Measurements from ENCODE around the gene RBM6. TPM values are rescaled to one million over a fixed set of nuclear protein-coding genes. Genes with fewer than 3 reads are reported as not detected.
A peak's percentile ranks its signal among the peaks of the same experiment; 100 is the strongest.
"Not testable (repeated sequence)": the region's sequence is repeated elsewhere in the genome, so short reads cannot be mapped to it uniquely, and the experiment has no call there.

Gene RBM6
- total RNA-seq, 1 experiment from 2014 or later = 55.9 TPM

DNA sequence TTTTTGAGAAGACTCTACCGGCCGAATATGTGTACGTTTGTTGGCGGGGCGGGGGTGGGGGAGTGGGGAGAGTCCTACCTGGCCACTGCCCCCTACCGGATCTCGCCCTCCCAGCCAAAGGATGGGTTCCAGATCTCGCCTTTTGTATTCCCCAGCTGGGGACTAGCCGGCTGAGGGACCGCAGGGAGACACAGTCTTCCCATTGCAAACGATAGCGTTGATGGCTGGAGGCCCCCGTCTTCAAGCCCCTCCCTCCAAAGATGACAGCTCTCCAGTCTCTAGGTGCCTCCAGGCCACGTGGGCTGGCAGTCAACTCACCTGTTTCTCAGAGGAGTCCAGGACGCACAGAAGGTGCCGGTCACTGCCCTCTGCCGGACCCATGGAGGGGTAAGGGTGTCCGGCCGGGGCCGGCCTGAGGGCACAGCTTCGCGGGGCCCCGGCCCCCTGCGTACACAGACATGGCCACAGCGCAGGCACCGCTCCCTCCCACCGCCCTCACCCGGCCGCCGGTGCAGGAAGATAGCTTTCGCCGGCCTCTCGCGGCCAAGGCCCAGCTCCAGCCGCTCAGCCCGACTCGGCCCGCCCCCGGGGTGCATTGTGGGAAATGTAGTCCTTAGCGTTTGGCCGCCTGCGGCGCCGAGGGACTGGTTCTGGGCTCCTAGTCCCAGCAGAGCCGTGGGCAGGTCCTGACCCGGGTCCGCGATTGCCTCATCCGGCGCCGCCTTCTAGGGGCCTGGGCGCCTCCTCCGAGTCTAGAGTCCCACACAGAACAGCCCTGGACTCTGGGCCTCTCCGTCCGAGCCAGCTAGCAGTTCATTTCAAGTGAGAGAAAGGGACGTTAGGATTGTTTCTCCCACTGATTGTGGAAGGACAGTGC, 10.4 kb upstream of the RBM6 start, which contains the start of gene MON1A:
Gene MON1A (minus strand): TSS at position 521 of the 877 bp plus-strand sequence. CDS start 16,465 bp downstream, outside the sequence.
- Histone ChIP-seq H3K27me3 (replicated peaks; ENCODE audit: insufficient read depth, low read depth, low read length, poor library complexity) (no peaks in the 10 kb centered on the region), H3K4me3 (ENCODE audit: low read depth, low read length, poor library complexity, severe bottlenecking) (peak within 1 kb of the TSS; percentile 79), H3K9me3 (ENCODE audit: low read depth, low read length, poor library complexity, severe bottlenecking) (no peaks in the 10 kb centered on the region), H3K4me1 (ENCODE audit: insufficient read depth, low read length, poor library complexity, severe bottlenecking) (peaks cover 3% of the 10 kb centered on the region), H3K36me3 (ENCODE audit: insufficient read depth, low read length, poor library complexity, severe bottlenecking) (no peaks in the 10 kb centered on the region), H3K27ac (ENCODE audit: low read depth, low read length, poor library complexity, severe bottlenecking) (peak within 1 kb of the TSS; percentile 82)
- TF ChIP-seq CTCF (conservative IDR thresholded peaks at IDR 0.05; ENCODE audit: low read depth, low read length) (no peak), EZH2 (IDR thresholded peaks at IDR 0.05; ENCODE audit: borderline replicate concordance, low read depth, low read length, poor library complexity, severe bottlenecking) (no peak)
- CTCF ChIA-PET = interaction anchor here (0.6 to 1.0 kb wide), 4 partner anchors 10 to 262 kb away, joined by 3 to 4 read pairs (median 3); partner anchors contain the start of genes GNAT1 and RBM6
- peak; percentile 76 for DNase-seq (ENCODE audit: low spot score)
- intact Hi-C loops (cut with micrococcal nuclease; ENCODE audit: unreplicated experiment) = no loop called here
- POLR2A ChIA-PET (ENCODE audit: low non-redundant PET) = no interaction called here
- TSS peak; percentile 42 for BruUV-seq (replicated peaks)

DNA sequence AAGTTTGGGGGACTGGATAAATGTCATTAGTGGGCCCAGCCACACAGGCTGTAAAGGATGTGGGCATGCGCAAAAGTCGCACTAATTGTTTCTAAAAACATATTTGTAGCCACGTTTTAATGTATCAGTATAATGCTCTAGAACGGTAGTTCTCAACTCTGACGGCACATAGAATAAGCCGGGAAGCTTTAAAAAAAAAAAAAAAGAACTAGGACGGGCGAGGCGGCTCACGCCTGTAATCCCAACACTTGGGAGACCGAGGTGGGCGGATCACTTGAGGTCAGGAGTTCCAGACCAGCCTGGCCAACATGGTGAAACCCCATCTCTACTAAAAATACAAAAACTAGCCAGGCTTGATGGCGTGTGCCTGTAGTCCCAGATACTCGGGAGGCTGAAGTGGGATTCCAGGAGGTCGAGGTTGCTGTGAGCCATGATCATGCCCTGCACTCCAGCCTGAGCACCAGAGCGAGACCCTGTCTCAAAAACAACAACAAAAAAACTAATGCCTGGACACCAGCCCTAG, 9.7 kb upstream of the RBM6 start:
- POLR2A ChIA-PET (ENCODE audit: low non-redundant PET) = no interaction called here
- intact Hi-C loops (cut with micrococcal nuclease; ENCODE audit: unreplicated experiment) = no loop called here
- CTCF ChIA-PET = interaction anchor here (0.6 to 1.0 kb wide), 4 partner anchors 10 to 261 kb away, joined by 3 to 4 read pairs (median 3); partner anchors contain the start of genes GNAT1 and RBM6
- BruUV-seq (replicated peaks) = no TSS peak
- Histone ChIP-seq H3K4me3 (ENCODE audit: low read depth, low read length, poor library complexity, severe bottlenecking) (peak overlapping the region; percentile 79), H3K27me3 (replicated peaks; ENCODE audit: insufficient read depth, low read depth, low read length, poor library complexity) (no peaks in the 10 kb centered on the region), H3K4me1 (ENCODE audit: insufficient read depth, low read length, poor library complexity, severe bottlenecking) (peaks cover 3% of the 10 kb centered on the region), H3K27ac (ENCODE audit: low read depth, low read length, poor library complexity, severe bottlenecking) (peak overlapping the region; percentile 82), H3K9me3 (ENCODE audit: low read depth, low read length, poor library complexity, severe bottlenecking) (no peaks in the 10 kb centered on the region), H3K36me3 (ENCODE audit: insufficient read depth, low read length, poor library complexity, severe bottlenecking) (no peaks in the 10 kb centered on the region)
- DNase-seq (ENCODE audit: low spot score) = no peak
- no peak for TF ChIP-seq EZH2 (IDR thresholded peaks at IDR 0.05; ENCODE audit: borderline replicate concordance, low read depth, low read length, poor library complexity, severe bottlenecking)
- no peak for TF ChIP-seq CTCF (conservative IDR thresholded peaks at IDR 0.05; ENCODE audit: low read depth, low read length)

DNA sequence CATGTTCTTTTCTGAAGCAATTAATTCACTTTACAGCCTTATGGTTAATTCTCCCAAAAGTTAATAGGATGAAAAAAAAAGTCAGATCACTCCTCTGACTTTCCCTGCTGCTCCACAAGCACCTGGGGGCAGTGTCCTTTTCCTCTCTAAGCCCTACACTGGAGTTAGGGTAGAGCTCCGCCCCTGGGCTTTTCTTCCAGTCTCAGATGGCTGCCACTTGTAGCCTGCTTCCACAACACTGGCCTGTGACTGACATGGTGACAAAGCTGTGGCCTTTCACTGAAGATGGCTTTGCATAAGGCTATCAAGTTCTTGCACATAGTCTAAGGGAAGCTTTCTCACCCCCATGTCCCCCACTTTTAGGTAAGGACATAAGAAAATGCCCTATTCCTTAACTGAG, 9.0 kb upstream of the RBM6 start:
- POLR2A ChIA-PET (ENCODE audit: low non-redundant PET) = no interaction called here

GRCh38 chr3:49932281-49932680, 7.7 kb upstream of the RBM6 start:
- DNase-seq (ENCODE audit: low spot score); H3K27ac ChIP-seq (ENCODE audit: low read depth, low read length, poor library complexity, severe bottlenecking); intact Hi-C loops (cut with micrococcal nuclease; ENCODE audit: unreplicated experiment); POLR2A ChIA-PET (ENCODE audit: low non-redundant PET); H3K4me1 ChIP-seq (ENCODE audit: insufficient read depth, low read length, poor library complexity, severe bottlenecking); H3K9me3 ChIP-seq (ENCODE audit: low read depth, low read length, poor library complexity, severe bottlenecking); H3K4me3 ChIP-seq (ENCODE audit: low read depth, low read length, poor library complexity, severe bottlenecking); BruUV-seq (replicated peaks); H3K36me3 ChIP-seq (ENCODE audit: insufficient read depth, low read length, poor library complexity, severe bottlenecking); CTCF ChIA-PET; H3K27me3 ChIP-seq (replicated peaks; ENCODE audit: insufficient read depth, low read depth, low read length, poor library complexity): not testable (repeated sequence)

More for the DNA sequence above, 9.0 kb upstream of the RBM6 start:
- no TSS peak for BruUV-seq (replicated peaks)
- H3K9me3 ChIP-seq (ENCODE audit: low read depth, low read length, poor library complexity, severe bottlenecking) = no peaks in the 10 kb centered on the region
- no peak overlapping the region for H3K27ac ChIP-seq (ENCODE audit: low read depth, low read length, poor library complexity, severe bottlenecking)
- no peaks in the 10 kb centered on the region for H3K36me3 ChIP-seq (ENCODE audit: insufficient read depth, low read length, poor library complexity, severe bottlenecking)
- no peaks in the 10 kb centered on the region for H3K27me3 ChIP-seq (replicated peaks; ENCODE audit: insufficient read depth, low read depth, low read length, poor library complexity)
- TF ChIP-seq CTCF (conservative IDR thresholded peaks at IDR 0.05; ENCODE audit: low read depth, low read length) (no peak), EZH2 (IDR thresholded peaks at IDR 0.05; ENCODE audit: borderline replicate concordance, low read depth, low read length, poor library complexity, severe bottlenecking) (no peak)
- H3K4me1 ChIP-seq (ENCODE audit: insufficient read depth, low read length, poor library complexity, severe bottlenecking) = peaks cover 3% of the 10 kb centered on the region
- intact Hi-C loops (cut with micrococcal nuclease; ENCODE audit: unreplicated experiment) = no loop called here
- CTCF ChIA-PET = no interaction called here
- DNase-seq (ENCODE audit: low spot score) = peak; percentile 17
- H3K4me3 ChIP-seq (ENCODE audit: low read depth, low read length, poor library complexity, severe bottlenecking) = no peak overlapping the region

Data from A673 (cell line).